ENCODE results near the gene ATP11A.
"Not testable (repeated sequence)": the region's sequence is repeated elsewhere in the genome, so short reads cannot be mapped to it uniquely, and the experiment has no call there.

ATP11A gene

DNA sequence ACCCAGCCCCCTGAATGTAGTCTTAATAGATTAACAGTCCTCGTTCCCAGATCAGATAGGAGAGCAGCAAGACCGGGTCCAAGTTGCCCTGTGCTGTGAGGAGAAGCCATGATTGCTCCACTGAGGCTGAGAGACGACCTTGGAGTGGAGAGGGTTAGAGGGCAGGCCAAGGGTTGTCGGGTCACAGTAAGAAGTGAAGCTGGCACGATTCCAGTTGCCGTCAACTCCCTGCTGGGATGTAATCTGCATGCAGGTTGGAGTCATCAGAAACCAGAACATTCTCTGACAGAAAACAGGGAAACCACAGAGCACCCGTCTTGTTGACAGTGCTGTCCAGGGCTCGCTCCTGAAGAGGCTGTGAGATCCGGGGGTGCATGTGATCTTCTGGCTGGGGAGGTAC lies 19.0 kb upstream of the ATP11A start:
- no peak for DNase-seq (ENCODE audit: low spot score)

DNA sequence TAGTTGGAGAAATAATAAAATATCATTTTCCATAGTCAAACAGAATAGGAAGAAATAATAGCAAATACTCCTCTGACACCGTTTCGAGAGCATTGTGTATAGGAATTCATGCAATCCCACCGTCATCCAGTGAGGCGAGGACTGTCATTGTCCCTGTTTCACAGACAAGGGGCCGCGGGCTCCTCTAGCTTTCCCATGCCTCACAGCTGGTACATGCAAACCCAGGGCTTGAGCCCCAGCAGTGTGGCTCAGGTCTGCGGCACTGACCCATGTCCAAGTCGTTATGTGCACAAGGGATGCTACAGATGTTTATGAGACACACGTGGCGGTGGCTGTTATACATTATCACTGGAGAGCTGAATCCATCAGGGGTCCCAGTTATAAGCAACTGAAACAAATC lies 18.5 kb upstream of the ATP11A start:
- DNase-seq (ENCODE audit: low spot score), result no peak

DNA sequence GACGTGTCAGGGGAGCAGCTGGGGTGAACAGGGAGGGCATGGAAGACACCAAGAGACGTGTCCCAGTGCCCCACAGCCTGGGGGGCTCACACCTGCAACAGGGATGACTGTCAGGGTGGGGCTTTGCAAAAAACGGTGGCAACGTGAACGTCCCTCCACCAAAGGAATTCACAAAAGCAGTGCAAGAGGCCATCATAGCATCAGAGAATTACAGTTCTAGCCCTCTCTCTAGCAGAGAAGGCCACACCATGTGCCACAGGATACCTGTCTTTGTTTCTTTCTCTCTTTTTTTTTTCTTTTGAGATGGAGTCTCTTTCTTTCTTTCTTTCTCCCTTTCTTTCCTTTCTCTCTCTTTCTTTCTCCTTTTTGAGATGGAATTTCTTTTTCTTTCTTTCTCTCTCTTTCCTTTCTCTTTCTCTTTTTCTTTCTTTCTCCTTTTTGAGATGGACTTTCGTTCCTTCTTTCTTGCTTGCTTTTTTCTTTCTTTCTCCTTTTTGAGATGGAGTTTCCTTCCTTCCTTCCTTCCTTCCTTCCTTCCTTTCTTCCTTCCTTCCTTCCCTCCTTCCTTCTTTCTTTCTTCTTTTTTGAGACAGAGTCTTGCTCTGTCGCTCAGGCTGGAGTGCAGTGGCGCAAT lies 17.1 kb upstream of the ATP11A start:
- DNase-seq (ENCODE audit: low spot score), result no peak

DNA sequence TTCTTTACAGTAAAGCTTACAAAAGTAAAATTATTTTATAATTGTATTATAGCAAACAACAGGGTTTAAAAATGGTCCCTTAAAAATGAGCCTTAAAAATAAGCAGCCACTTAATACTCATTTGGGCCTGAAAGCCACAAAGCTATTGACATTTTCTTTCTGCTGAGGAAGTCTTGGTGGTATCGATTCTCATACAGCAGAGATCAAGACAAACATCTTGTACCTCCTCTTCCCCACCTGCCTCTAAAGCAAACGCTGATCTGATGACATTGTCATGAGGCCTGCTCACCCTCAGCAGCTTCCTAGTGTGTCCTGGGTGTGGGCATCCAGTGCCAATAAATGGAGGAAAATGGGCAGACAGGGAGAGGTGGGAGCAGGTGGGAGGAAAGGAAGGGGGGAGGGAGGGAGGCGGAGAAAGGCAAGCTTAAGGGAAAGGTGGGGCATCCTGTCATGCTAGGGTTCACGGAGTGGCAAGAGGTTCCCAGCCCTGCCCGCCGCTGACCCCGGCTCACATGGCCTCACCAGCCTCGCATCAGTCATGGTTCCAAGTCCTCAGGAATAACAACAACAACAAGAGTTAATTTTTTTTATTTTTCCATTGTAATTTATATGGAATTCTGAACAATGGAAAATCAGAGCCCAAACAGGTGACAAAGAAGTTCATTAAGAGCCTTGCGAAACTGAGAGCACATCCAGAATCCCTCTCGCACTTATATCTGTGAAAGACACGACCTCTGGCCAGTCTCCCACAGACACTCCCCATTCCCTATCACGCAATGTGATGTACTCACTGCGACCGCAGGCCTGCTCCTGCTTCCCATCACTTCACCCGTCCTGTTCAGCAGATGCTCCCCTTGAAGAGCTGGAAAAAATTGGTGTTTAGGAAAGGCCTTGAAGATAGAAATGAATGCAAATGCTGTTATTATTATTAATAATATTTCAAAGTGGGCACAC lies 15.1 kb upstream of the ATP11A start:
- DNase-seq (ENCODE audit: low spot score), result peak; percentile 23

DNA sequence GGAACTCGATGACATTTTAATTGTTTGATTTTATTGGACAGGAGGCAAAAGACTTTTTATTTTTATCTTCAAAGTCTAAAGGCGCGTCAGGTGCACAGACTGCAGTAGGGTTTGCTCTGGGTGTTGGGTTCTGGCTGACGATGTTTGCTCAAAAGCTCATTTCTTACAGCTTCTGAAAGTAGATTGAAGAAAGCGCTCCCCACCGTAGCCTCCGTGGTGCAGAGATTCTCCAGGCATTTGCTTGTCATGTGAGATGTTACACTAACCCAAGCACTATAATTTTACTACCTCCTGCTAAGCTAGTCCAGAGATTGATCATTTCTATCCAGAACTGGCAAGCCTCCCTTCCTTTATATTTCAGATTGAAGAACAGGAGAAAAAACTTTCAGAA lies 14.5 kb upstream of the ATP11A start:
- DNase-seq (ENCODE audit: low spot score), result no peak

DNA sequence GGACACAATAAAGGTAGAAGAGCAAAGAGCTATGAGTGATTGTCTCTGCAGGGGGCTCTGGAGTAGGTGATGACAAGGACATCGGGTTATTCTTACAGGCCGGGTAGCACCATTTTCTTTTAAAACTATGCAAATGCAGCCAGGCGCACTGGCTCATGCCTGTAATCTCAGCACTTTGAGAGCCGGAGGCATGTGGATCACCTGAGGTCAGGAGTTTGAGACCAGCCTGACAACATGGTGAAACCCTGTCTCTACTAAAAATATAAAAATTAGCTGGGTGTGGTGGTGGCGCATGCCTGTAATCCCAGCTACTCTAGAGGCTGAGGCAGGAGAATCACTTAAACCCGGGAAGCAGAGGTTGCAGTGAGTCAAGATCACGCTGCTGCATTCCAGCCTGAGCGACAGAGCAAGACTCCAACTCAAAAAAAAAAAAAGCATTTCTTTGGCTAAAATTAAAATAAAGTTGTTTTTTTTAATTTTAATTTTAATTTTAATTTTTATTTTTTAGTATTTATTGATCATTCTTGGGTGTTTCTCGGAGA lies 12.3 kb upstream of the ATP11A start:
- not testable (repeated sequence) for DNase-seq (ENCODE audit: low spot score)

DNA sequence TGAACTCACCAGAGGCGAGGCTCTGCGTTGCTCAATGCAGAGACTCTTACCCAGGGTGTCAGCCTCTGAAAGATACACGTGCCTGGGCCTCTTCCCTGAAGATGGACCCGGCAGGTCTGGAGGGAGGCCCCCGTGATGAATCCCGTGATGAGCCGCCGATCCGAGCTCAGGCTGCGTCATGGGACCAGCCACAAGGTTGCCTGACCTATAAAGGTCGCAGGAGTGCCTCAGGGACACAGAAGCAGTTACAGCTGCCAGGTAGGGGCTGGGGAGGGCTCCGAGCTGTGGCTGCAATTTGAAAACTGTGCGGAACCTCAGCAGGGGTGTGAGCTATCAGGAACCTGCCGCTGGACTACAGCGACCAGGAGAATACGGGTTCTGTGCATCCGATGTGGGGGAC lies 10.5 kb upstream of the ATP11A start:
- DNase-seq (ENCODE audit: low spot score), result no peak

DNA sequence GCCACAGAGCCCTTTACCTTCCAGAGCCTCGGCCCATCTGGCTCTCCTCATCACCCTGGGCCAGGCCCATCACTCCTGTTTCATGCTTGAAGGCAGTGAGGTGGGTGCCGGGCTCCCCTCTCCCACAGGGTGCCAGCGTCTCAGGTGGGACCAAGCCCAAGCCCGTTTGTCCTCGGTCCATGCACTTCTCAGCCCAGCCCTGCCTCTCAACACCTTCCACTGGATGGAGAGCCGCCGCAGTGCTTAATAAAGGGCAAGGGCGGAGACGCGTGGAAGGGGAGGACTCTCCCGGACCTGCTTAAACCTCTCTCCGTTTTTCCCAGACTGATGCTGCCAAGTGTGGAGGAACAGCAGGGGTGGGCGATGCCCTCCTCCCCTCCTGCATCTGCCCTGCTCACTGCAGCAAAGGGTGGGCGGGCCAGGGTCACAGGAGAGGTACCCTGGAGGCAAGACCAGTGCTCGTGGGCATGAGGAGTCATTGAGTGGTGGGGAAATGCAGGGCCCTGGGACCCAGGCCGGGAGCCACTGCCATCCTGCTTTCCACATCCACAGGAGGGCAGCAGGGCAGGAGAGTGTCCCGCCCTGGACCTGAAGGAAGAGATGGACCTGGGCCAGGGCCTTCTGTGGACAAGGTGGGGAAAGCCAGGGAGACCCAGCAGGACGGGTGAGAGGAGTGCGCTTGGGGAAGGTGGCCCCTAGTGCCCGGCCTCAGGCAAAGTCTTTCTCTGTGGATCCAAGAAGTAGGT lies 9.7 kb upstream of the ATP11A start:
- no peak for DNase-seq (ENCODE audit: low spot score)

DNA sequence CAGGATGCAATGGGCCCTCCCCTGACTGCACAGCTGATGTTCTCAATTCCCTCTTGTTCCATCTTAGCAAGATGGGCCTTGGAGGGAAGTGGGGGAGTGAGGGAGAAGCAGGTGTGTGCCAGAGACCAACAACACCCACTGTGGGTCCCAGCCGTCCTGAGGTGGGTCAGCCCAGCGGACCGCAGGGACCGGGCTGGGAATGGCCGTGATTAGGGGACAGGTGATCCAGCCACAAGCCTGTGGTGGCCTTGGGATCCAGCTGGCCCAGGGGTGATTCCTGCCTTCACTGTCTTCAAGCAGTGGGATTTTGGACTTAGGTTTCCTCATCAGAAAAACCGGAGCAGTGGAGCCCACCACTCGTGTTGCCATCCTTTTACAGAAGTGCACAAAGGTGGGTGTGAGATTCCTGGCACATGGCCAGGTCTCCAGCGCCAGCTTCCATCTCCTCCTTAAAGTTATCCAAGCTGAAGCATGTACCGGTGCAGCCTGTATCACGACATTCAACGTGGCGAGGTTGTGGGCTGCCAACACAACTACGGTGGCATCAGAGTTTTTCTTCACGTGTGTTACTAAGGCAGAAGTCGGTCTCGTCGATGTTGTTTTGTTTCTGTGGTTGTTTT lies 9.0 kb upstream of the ATP11A start:
- DNase-seq (ENCODE audit: low spot score), result no peak

DNA sequence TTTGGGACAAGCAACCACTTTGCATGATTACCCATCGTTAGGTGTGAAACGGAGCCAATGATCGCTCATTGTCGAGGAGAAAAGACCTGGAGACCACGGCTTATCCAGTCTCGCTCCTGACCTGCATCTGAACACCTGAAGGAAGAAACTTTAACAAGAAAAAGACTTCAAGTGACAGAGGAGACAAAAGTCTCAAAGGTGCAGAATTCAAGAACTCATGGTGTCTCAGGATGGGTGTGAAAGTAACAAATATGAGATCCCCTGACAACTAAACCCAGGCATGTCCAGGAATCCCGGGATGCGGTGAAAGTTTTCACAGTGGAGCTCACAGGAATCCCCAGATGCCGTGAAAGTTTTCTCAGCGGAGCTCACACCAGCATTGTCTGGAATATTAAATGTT lies 6.3 kb upstream of the ATP11A start:
- no peak for DNase-seq (ENCODE audit: low spot score)

DNA sequence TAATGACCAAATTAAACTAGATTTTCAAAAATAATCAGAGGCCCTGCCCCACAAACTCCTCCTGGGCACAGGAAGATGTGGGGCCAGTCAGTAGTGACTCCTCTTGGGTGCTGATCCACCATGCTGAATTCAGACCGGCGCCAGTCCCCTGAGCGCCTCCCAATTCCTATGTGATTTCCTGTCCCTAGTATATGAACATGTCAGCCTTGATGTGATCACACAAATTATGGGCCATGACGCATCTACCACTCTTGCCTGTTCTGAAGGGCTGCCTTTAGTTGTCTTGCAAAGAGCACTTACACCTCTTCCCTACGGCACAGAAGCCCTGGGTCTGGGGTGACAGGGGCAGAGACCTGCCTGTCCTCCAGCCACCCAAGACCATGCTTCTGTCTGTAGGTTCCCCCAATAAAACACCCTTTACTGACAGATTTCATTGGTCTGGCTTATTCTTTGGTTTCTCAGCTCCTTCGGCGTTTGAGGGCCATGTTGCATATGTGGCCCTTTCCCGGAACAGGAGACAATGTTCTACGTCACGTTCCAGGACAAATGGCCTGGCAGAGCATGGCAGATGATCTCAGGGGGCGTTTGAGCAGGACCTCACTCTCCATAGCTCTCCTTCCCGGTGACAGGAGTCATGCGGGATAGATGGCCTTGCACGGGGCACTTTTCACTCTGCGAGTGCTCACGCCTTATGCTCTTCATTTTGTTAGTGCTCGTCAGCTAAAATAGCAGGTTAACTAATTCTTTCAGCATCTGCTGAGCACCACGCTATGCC lies 5.6 kb upstream of the ATP11A start:
- no peak for DNase-seq (ENCODE audit: low spot score)

DNA sequence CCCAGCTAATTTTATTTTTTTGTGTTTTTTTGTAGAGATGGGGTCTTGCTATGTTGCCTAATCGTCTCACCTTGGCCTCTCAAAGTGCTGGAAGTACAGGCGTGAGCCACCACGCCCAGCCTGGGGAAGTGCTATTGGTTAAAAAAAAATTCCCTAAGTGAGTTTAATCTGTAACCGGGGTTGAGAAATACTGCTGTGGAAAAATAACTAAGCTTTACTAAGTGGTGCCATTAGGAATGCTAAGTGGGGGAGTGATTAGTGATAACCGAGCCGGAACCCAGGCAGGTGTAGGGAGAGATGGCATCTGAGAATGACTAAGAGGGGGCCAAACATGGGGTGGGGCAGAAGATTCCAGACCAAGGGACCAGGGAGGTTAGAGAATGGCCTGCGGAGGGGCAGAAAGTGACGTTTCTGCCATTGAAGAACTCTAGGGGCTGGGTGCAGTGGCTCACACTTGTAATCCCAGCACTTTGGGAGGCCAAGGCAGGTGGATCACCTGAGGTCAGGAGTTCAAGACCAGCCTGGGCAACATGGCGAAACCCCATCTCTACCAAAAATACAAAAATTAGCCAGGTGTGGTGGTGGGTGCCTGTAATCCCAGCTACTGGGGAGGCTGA lies 4.5 kb upstream of the ATP11A start:
- DNase-seq (ENCODE audit: low spot score), result not testable (repeated sequence)

DNA sequence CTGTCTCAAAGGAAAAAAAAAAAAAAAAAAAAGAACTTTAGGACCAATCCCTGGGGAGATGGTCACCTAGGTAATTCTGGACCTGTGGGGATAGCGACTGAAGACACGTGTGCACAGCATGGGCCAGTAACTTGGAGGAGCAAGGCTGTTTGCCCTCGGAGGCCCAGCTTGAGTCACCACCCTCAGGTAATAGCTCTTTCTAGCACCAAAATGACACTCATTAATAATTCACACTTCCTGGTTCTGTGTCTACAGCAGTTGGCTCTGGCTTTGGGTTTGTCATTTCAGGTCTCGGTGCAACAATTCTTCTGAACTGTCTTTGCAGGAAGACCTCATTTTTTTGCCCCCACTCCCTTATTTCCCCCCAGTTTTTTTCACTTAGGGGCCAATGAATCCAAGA lies 3.9 kb upstream of the ATP11A start:
- no peak for DNase-seq (ENCODE audit: low spot score)

DNA sequence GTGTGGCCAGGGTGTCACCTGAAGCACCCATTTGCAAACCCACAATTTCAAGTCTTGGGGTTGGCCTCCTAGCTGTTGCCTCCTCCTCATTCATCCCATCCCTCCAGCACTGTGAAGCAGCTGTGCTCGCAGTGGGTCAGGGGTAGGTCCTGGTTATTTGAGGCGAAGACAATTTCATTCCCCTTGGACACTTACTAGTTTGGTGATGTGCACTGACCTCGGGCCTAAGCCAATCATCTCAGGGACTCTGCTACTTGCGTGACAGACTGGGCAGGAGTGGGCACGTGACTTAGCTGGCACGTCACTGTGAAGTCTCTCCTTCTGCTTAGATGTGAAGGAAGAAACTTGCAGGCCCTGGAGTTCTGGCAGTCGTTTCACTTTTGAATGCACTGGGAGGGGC lies 3.5 kb upstream of the ATP11A start:
- no peak for DNase-seq (ENCODE audit: low spot score)

DNA sequence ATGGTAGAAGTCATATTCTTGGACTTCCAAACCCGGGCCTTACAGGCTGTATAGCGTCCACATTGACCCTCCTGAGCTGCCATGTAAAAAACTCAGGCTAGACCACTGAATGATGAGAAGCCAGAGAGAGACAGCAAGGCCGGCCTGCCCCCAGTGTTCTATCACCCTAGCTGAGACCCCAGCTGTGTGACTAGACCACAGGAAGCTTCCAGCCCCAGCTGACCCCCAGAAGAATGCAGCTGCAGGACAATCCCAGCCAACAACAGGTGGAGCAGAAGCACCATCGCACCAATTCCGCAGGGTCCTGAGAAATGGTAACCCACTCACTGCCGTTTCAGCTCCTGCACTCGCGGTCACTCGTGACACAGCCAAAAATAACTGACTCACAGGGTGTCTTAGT lies 2.9 kb upstream of the ATP11A start:
- DNase-seq (ENCODE audit: low spot score), result no peak

DNA sequence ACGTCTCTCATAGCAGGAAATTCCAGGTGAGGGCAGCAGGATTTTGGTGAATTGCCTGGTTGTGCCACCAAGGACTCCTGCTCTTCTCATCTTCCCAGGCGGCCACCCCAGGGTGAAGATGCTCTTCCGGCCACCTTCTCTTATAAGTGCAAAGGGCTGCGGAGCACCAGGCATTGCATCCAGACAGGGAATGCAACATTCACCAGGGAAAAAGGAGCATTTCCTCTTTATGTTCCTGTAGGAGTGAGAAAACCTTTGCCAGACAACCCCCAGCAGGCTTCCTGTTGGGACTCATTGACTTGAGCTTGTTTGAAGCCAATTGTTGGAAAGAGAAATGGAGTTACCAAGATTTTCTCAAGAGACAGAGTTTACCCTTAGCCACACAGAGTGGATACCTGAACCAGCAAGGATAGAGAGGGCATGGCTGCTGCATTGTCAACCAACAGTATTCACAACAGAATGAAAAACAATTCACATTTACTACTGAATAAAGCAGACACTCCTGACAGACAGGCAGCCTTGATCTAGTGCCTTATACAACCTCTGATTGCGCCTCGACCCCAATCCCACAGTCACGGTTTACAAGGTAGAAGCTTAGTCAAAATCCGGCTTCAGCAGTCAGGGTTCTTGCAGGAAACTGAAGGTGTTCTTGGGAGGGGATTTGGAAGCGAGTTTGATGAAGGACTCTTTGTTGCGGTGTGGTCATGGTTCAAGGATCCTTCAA lies 1.8 kb upstream of the ATP11A start:
- DNase-seq (ENCODE audit: low spot score), result no peak

DNA sequence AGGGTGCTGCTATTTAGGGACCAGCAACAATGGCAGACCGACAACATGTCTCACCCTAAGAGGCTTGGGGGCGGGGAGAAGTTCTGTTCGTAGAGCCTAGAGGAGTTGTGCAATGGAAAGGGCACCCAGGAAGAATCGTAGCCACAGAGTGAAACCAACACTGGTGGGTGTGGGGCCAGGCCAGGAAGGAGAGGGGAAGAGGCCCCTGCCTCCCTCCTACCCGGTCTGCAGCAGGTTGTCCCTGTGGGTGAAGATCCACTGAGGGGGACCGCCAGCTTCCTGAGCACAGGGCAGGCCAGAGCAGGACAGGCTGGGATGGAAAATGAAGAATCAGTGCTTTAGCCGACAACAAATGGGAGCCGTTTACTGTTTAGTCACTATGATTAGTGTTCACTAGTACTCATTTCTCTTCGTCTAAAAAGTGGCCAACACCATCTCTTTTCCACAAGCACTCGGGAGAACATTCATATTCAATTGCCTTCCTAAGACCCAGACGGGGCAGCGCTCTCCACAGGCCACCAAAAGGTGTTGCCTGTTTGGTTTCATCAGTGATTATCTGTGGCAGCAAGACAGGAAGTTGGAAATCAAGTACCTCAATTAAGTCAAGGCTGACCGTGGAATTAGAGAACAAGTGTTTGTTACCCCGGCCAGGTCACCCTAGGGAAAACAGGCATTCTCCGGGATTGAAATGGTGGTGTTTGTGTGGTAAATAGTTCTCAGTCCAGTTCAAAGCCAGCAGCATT lies 1.1 kb upstream of the ATP11A start:
- peak; percentile 76 for DNase-seq (ENCODE audit: low spot score)

DNA sequence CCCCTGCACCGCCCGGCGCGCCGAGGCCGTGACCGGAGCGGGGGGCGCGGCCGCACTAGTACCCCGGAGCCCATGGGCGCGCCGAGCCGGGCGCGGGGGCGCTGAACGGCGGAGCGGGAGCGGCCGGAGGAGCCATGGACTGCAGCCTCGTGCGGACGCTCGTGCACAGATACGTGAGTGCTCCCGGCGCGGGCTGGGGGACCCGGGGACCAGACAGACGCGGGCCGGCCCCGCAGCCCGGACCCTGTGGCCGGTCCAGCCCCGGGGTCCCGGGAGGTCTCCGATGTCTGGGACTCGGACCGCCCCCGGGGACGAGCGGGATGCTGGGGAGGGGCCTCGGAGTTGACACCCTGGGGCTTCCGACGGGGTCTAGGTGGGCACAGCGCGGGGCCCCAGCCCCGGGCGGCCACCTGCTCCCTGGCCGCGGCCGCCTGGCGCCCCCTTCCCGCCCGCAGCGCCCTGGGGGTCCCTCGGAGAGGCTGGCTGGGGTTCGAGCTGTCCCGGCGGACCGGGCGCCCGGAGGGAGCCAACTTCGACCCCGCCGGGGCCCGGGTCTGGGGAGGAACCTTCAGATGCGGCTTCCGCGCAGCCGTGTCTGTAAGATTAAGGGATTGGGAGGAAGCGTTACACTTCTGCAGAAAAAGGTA lies 568 bp downstream of the ATP11A start:
- peak; percentile 25 for DNase-seq (ENCODE audit: low spot score)

DNA sequence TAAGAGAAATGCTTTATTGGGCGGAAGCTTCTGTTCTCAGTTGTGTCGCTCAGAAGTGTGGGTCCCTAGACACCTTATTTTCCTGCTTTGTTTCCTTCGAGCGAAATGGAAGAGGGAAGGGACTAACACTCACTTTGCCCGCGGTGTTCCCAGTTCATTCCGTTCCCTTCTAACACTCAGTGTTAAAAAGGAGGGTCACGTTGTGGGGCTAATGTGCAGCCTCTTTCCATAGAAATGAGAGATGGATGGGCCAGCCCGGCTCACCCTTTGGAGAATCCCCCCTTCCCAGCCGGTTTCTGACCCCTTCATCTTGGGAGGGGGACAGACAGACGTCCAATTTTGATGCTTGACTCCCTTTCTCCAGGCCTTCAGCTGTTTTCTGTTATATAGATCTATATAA lies 2.3 kb downstream of the ATP11A start:
- no peak for DNase-seq (ENCODE audit: low spot score)
